CD8-positive, alpha-beta memory T cell (primary cell): ENCODE data around the gene MAP1LC3B. TPM values are rescaled to one million over a fixed set of nuclear protein-coding genes. Genes with fewer than 3 reads are reported as not detected.

Experiments
- CTCF ChIA-PET: fragments of 350-600 bp; sonication (Branson Sonifier 250); formaldehyde crosslinking; loops from one replicate; lab custom pipeline; 2021; ENCODE audit warnings: antibody characterized with exemption; lab: Charles Lee
- POLR2A ChIA-PET: fragments of 350-600 bp; sonication (Branson Sonifier 250); formaldehyde crosslinking; loops from one replicate; lab custom pipeline; 2021; ENCODE audit warnings: antibody characterized with exemption; lab: Charles Lee
- DNase-seq, 5 donors: peaks; one replicate each; pipeline versions ENCODE4 v3.0.0 to v3.0.0-alpha.2; 2020 to 2022; ENCODE audit warnings: mixed read lengths in 1 of 5
- H3K27ac ChIP-seq: one replicate; pipeline ENCODE4 v1.7.0; 2013; ENCODE audit warnings: low read depth, mild to moderate bottlenecking, low read length, moderate library complexity
- H3K27me3 ChIP-seq: 2 replicates; pipeline ENCODE4 v1.7.0; 2013; ENCODE audit warnings: low read length, mild to moderate bottlenecking; ENCODE audit not compliant: insufficient read depth, poor library complexity, severe bottlenecking
- H3K36me3 ChIP-seq: 2 replicates; pipeline ENCODE4 v1.7.0; 2013; ENCODE audit warnings: mild to moderate bottlenecking, low read length, moderate library complexity; ENCODE audit not compliant: insufficient read depth
- H3K4me1 ChIP-seq: 2 replicates; pipeline ENCODE4 v1.7.0; 2013; ENCODE audit warnings: mild to moderate bottlenecking, low read length, moderate library complexity; ENCODE audit not compliant: insufficient read depth
- H3K4me3 ChIP-seq: 2 replicates; pipeline ENCODE4 v1.7.0; 2013; ENCODE audit warnings: mild to moderate bottlenecking, low read length
- H3K9me3 ChIP-seq: 2 replicates; pipeline ENCODE4 v1.7.0; 2013; ENCODE audit warnings: mild to moderate bottlenecking, low read length
- H3K27ac Mint-ChIP-seq, 8 donors: one replicate each; pipeline ENCODE4 v1.8.0; 2020 to 2021; ENCODE audit warnings: mixed read lengths in 8 of 8, mild to moderate bottlenecking in 6 of 8, inconsistent platforms in 3 of 8, moderate library complexity in 3 of 8
- H3K27me3 Mint-ChIP-seq, 2 donors: one replicate each; pipeline ENCODE4 v1.8.0; 2020 to 2021; ENCODE audit warnings: mixed read lengths in 2 of 2, mild to moderate bottlenecking in 1 of 2, moderate library complexity in 1 of 2
- H3K36me3 Mint-ChIP-seq, 3 donors: one replicate each; pipeline ENCODE4 v1.8.0; 2020 to 2021; ENCODE audit warnings: mixed read lengths in 3 of 3, inconsistent platforms in 1 of 3, mild to moderate bottlenecking in 1 of 3
- H3K4me1 Mint-ChIP-seq, 3 donors: one replicate each; pipeline ENCODE4 v1.8.0; 2020 to 2021; ENCODE audit warnings: mixed read lengths in 3 of 3, inconsistent platforms in 1 of 3, mild to moderate bottlenecking in 1 of 3
- H3K4me3 Mint-ChIP-seq, 7 donors: one replicate each; pipeline ENCODE4 v1.8.0; 2020 to 2021; ENCODE audit warnings: mixed read lengths in 7 of 7, mild to moderate bottlenecking in 6 of 7, moderate library complexity in 4 of 7, inconsistent platforms in 2 of 7
- H3K9me3 Mint-ChIP-seq, 5 donors: one replicate each; pipeline ENCODE4 v1.8.0; 2020 to 2022; ENCODE audit warnings: mixed read lengths in 5 of 5, mild to moderate bottlenecking in 3 of 5, moderate library complexity in 2 of 5, inconsistent platforms in 1 of 5
- polyA plus RNA-seq: library from polyadenylated mRNA; unstranded; fragments of 300-500 nt; fragmentation: Illumina TruSeq; gene quantifications from one replicate; pipeline ENCODE4 v1.2.3, GENCODE V29; 2021
- total RNA-seq, 2 experiments: library from RNA; stranded (reverse); gene quantifications; one replicate each; pipeline ENCODE4 v1.2.3, GENCODE V29; 2021

MAP1LC3B gene
- total and polyA plus RNA-seq, 3 experiments from 2014 or later = 47.1 to 151 (median 51.5) TPM

DNA sequence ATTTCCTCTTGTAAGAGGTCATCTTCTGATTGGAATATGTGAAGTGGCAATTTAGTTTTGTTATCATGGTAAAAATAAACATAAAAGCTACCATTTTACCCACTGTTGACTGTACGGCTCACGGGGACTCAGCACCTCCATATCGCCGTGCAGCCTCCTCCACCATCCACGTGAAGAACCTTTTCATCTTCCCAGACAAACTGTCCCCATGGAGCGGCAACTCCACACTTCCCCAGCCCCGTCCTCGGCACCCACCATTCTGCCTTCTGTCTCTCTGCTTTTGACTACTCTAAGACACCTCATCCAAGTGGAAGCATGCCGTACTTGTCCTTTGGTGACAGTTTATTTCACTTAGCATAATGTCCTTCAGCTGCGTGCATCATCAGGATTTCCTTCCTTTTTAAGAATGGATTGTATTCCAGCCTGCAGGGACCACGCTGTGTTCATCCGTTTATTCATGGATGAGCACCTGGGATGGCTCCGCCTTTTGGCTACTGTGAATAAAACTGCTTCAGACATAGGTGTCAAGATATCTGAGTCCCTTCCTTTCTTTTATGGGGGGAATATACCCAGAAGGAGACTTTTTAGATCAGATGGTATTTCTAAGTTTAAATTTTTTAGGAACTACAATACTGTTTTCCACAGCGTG is 22.9 kb upstream of the MAP1LC3B start:
- peak in 1 of 5 donors; percentile 9 for DNase-seq
- Mint-ChIP-seq H3K36me3 (peaks cover 0 to 44% (median 4%) of the 10 kb centered on the region in 3 donors), H3K4me3 (peak overlapping the region in 1 of 7 donors; percentile 59), H3K4me1 (peaks cover 39 to 80% (median 54%) of the 10 kb centered on the region in 3 donors), H3K9me3 (no peaks in the 10 kb centered on the region), H3K27me3 (no peaks in the 10 kb centered on the region), H3K27ac (peak overlapping the region in 2 of 8 donors; percentile 19 to 25)
- H3K36me3 ChIP-seq = no peaks in the 10 kb centered on the region
- H3K4me1 ChIP-seq = no peaks in the 10 kb centered on the region
- no peak overlapping the region for H3K4me3 ChIP-seq
- no peaks in the 10 kb centered on the region for H3K27me3 ChIP-seq
- H3K9me3 ChIP-seq = no peaks in the 10 kb centered on the region
- H3K27ac ChIP-seq = no peak overlapping the region
- CTCF ChIA-PET = no interaction called here
- POLR2A ChIA-PET = no interaction called here

DNA sequence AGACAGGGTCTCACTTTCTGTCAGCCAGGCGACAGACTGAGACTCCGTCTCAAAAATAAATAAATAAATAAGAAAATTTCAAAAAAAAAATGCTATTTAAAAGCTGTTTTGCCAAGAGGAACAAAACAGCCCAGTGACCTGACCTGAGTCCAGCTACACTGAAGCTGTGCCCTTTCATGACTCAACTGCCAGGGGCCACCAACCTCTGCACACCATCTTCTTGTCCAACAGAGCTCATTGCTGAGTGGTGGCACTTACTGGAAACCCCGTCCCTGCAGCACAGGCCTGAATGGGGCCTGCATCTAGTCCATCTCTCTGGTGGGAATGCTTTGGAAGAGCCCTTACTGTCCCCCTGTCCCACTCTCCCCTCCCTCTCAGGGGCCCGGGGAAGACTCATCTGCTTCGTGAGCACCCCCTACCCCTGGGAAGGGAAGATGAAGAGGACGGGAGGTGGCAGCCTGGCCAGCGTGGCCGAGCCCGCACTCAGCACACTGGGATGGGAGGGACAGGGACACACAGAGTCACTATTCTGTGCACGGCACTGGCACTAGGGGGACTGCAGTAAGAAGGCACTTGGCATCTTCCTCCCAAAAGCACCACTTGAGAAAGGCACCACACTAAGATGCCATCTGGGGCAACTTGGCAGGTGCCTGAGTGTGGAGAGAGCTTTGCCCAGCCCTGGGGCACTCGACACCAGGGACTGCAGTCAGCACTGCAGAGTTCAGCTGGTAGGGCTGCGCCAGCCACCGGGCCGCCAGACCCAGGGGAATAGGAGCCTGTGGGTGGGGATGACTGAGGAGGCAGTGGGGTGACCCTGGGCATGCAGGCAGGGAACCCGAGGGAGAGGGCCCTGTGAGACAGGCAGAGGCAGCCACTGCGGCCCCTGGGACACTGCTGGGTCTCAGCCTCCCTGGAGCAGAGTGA is 22.1 kb upstream of the MAP1LC3B start:
- no peaks in the 10 kb centered on the region for H3K27me3 ChIP-seq
- no peaks in the 10 kb centered on the region for H3K27me3 Mint-ChIP-seq
- H3K27ac Mint-ChIP-seq = peak overlapping the region in 1 of 8 donors; percentile 38
- no peaks in the 10 kb centered on the region for H3K4me1 ChIP-seq
- no peaks in the 10 kb centered on the region for H3K9me3 ChIP-seq
- H3K27ac ChIP-seq = no peak overlapping the region
- H3K9me3 Mint-ChIP-seq = no peaks in the 10 kb centered on the region
- H3K4me1 Mint-ChIP-seq = peaks cover 40 to 75% (median 46%) of the 10 kb centered on the region in 3 donors
- DNase-seq = peak in 1 of 5 donors; percentile 37
- ChIA-PET CTCF (no interaction called here), POLR2A (no interaction called here)
- H3K36me3 ChIP-seq = no peaks in the 10 kb centered on the region
- peaks cover 0 to 39% (median 3%) of the 10 kb centered on the region in 3 donors for H3K36me3 Mint-ChIP-seq
- peak overlapping the region in 1 of 7 donors; percentile 27 for H3K4me3 Mint-ChIP-seq
- H3K4me3 ChIP-seq = no peak overlapping the region

DNA sequence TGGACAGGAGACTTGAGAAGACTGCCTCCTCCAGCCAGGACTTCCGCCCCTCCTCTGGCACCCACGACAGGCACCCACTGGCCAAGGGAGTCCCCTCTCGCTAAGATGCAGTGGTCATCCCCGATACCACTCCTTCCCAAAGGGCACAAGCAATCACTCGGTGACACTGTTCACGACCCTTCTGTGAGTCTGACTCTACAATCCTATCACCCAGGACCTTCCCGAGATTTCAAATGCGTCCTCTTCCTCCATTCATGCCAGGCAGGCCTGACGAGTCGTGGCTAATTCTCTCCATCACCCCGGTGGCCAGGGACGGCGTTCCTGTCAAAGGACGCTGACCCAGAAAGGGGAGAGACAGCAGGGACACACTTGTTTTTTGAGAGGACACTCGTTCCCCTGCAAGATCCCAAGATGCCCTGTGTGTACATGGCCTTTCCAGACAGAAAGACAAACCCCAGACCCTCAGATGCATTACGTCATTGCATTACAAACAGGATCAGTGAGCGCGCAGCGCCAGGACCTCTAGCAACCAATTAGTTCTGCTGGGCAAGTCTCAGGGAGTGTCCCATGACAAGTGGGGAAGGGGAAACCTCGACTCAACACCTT is 20.8 kb upstream of the MAP1LC3B start:
- Histone ChIP-seq H3K27ac (no peak overlapping the region), H3K36me3 (no peaks in the 10 kb centered on the region), H3K4me3 (no peak overlapping the region), H3K4me1 (no peaks in the 10 kb centered on the region), H3K9me3 (no peaks in the 10 kb centered on the region), H3K27me3 (no peaks in the 10 kb centered on the region)
- no peak overlapping the region for H3K4me3 Mint-ChIP-seq
- no peaks in the 10 kb centered on the region for H3K27me3 Mint-ChIP-seq
- peaks cover 41 to 72% (median 45%) of the 10 kb centered on the region in 3 donors for H3K4me1 Mint-ChIP-seq
- ChIA-PET CTCF (no interaction called here), POLR2A (no interaction called here)
- no peaks in the 10 kb centered on the region for H3K9me3 Mint-ChIP-seq
- H3K27ac Mint-ChIP-seq = peak overlapping the region in 4 of 8 donors; percentile 12 to 60 (median 34)
- H3K36me3 Mint-ChIP-seq = peaks cover 0 to 36% (median 3%) of the 10 kb centered on the region in 3 donors
- DNase-seq = peak in 1 of 5 donors; percentile 35

DNA sequence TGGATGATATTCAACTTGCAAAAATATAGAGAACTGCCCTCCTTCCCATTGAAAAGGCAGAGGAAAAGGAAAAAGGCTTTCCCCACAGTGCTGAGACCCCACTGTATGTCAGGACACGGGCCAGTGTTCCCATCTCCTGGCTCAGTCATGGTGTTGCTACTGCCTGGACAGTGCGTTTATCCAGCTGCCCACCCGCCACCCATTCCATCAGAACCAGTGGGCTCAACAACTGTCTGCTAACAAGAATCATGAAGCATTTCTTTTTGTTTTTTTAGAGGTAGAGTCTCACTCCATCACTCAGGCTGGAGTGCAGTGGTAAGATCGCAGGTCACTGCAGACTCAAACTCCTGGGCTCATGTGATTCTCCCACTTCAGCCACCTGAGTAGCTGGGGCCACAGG is 19.8 kb upstream of the MAP1LC3B start:
- Mint-ChIP-seq H3K36me3 (peaks cover 0 to 38% (median 5%) of the 10 kb centered on the region in 3 donors), H3K9me3 (no peaks in the 10 kb centered on the region), H3K27me3 (no peaks in the 10 kb centered on the region), H3K27ac (no peak overlapping the region), H3K4me1 (peaks cover 45 to 74% (median 49%) of the 10 kb centered on the region in 3 donors), H3K4me3 (no peak overlapping the region)
- Histone ChIP-seq H3K4me3 (no peak overlapping the region), H3K27me3 (no peaks in the 10 kb centered on the region), H3K4me1 (no peaks in the 10 kb centered on the region), H3K27ac (no peak overlapping the region), H3K9me3 (no peaks in the 10 kb centered on the region), H3K36me3 (no peaks in the 10 kb centered on the region)
- peak in 1 of 5 donors; percentile 3 for DNase-seq
- CTCF ChIA-PET = no interaction called here
- POLR2A ChIA-PET = no interaction called here

DNA sequence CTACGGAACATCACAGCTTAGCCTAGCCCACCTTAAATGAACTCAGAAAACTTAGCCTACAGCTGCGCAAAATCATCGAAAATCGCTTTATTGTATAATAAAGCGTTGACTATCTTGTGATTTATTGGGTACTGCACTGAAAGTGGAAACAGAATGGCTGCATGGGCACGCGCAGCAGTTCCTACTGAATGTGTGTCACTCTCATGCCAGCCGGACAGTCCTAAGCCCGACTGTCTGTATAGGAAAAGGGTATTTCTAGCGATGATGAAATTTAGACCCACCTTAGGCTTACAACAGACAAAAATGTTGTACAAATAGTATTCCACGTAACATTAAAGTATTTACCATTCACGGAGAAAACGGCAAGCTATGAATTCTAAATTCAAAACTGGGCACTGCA is 17.8 kb upstream of the MAP1LC3B start:
- peaks cover 0 to 2% of the 10 kb centered on the region in 2 donors for H3K27me3 Mint-ChIP-seq
- peaks cover 33 to 68% (median 40%) of the 10 kb centered on the region in 3 donors for H3K4me1 Mint-ChIP-seq
- Histone ChIP-seq H3K4me3 (no peak overlapping the region), H3K27ac (no peak overlapping the region), H3K36me3 (no peaks in the 10 kb centered on the region), H3K27me3 (no peaks in the 10 kb centered on the region), H3K4me1 (no peaks in the 10 kb centered on the region), H3K9me3 (no peaks in the 10 kb centered on the region)
- peaks cover 0 to 38% (median 5%) of the 10 kb centered on the region in 3 donors for H3K36me3 Mint-ChIP-seq
- peak overlapping the region in 1 of 8 donors; percentile 23 for H3K27ac Mint-ChIP-seq
- peak in 1 of 5 donors; percentile 3 for DNase-seq
- POLR2A ChIA-PET = interaction anchor here (0.5 kb wide), 1 partner anchor 390 kb away, joined by 3 read pairs; no protein-coding TSS in a partner anchor
- H3K9me3 Mint-ChIP-seq = no peaks in the 10 kb centered on the region
- H3K4me3 Mint-ChIP-seq = no peak overlapping the region
- CTCF ChIA-PET = interaction anchor here (1.3 to 1.4 kb wide), 2 partner anchors 10 to 12 kb away, joined by 3 read pairs; partner anchors contain the start of gene FBXO31

DNA sequence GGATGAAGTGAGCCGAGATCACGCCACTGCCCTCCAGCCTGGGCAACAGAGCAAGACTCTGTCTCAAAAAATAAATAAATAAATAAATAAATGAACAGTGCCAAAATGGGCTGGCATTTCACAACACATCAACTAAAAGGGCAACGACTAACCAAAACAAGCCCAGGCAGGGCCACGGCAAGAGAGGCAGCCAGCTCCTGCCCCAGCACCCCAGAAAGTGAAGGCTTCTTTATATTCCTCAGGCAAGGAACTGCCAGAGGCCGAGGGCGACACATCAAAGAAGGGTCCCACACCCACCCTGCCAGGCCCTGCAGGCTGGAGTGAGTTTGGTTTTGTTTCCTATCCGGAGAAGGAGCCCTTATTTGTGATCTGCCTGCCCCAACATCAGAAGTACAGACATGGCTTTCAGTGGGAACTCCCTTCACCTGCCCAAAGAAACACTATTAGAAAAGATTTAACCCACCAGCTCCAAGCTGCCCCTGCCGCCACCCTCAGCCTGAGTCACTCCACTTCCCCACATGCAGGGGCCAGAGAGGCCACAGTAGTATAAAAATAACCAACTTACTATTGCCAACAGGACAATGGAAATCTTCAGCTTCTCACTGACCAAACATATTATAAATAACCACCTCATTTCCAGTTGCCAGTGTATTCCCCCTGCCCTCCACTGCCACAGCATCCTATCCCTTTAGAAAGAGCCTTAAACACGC is 16.6 kb upstream of the MAP1LC3B start:
- Mint-ChIP-seq H3K4me1 (peaks cover 31 to 70% (median 41%) of the 10 kb centered on the region in 3 donors), H3K27ac (peak overlapping the region in 3 of 8 donors; percentile 38 to 79 (median 54)), H3K36me3 (peaks cover 0 to 39% (median 5%) of the 10 kb centered on the region in 3 donors), H3K4me3 (peak overlapping the region in 1 of 7 donors; percentile 59), H3K9me3 (no peaks in the 10 kb centered on the region), H3K27me3 (peaks cover 0 to 2% of the 10 kb centered on the region in 2 donors)
- Histone ChIP-seq H3K4me3 (no peak overlapping the region), H3K36me3 (no peaks in the 10 kb centered on the region), H3K4me1 (peaks cover 3% of the 10 kb centered on the region), H3K9me3 (no peaks in the 10 kb centered on the region), H3K27ac (no peak overlapping the region), H3K27me3 (no peaks in the 10 kb centered on the region)
- ChIA-PET POLR2A (no interaction called here), CTCF (interaction anchor here (1.3 to 1.4 kb wide), 2 partner anchors 8 to 11 kb away, joined by 3 read pairs; partner anchors contain the start of gene FBXO31)
- peak in 1 of 5 donors; percentile 13 for DNase-seq

DNA sequence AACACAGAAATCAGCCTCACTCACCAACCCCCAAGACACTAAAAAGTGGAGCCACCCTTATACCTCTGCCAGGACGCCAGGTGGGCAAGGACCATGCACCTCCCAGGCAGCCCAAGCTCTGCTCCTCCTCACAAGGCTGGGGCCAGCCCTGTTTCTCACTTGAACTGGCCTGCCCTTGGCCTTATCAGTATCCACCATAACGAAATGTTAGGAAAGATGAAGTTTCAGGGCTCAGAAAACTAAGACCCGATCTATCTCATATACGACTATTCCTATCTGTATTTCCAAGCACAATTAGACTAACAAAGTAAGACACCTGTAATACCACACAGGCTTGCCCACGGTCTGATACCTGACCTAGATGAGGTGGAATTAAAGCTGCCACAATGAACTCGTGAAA is 15.5 kb upstream of the MAP1LC3B start:
- CTCF ChIA-PET = no interaction called here

More for the DNA sequence above, 15.5 kb upstream of the MAP1LC3B start:
- no peak overlapping the region for H3K4me3 ChIP-seq
- no peaks in the 10 kb centered on the region for H3K36me3 ChIP-seq
- Mint-ChIP-seq H3K27ac (peak overlapping the region in 2 of 8 donors; percentile 54 to 94), H3K27me3 (peaks cover 0 to 3% of the 10 kb centered on the region in 2 donors), H3K9me3 (no peaks in the 10 kb centered on the region), H3K36me3 (peaks cover 0 to 40% (median 5%) of the 10 kb centered on the region in 3 donors), H3K4me1 (peaks cover 37 to 71% (median 46%) of the 10 kb centered on the region in 3 donors), H3K4me3 (no peak overlapping the region)
- no peak for DNase-seq
- POLR2A ChIA-PET = no interaction called here
- no peaks in the 10 kb centered on the region for H3K9me3 ChIP-seq
- H3K27ac ChIP-seq = peak overlapping the region; percentile 16
- H3K4me1 ChIP-seq = peaks cover 14% of the 10 kb centered on the region
- no peaks in the 10 kb centered on the region for H3K27me3 ChIP-seq
